HUDEP-2 (cell line): Measurements from ENCODE around the gene H1-8.

ENCODE experiments used
- DNase-seq, 76 experiments: peaks; one replicate each; lab custom pipeline; 2025; ENCODE audit not compliant: unreplicated experiment in 76 of 76; lab: John Stamatoyannopoulos, UW

Gene H1-8

GRCh38 chr3:129555153-129555550 is 12.2 kb downstream of the H1-8 start:
- DNase-seq = no peak

GRCh38 chr3:129555616-129556357 is 12.8 kb downstream of the H1-8 start:
- DNase-seq = peak in 1 of 76 experiments; percentile 9

- no peak for DNase-seq
Measured at GRCh38 chr3:129556358-129556695, 13.4 kb downstream of the H1-8 start.

- DNase-seq = no peak
Measured at GRCh38 chr3:129556890-129557547, 14.0 kb downstream of the H1-8 start.

GRCh38 chr3:129557548-129557894 is 14.5 kb downstream of the H1-8 start:
- no peak for DNase-seq

- no peak for DNase-seq
Measured at GRCh38 chr3:129558081-129558771, 15.3 kb downstream of the H1-8 start.

- DNase-seq = no peak
Measured at GRCh38 chr3:129558772-129559564, 16.0 kb downstream of the H1-8 start.

- DNase-seq = no peak
Measured at GRCh38 chr3:129559565-129560079, 16.6 kb downstream of the H1-8 start.

- DNase-seq = no peak
Measured at GRCh38 chr3:129560269-129560787, 17.4 kb downstream of the H1-8 start.

GRCh38 chr3:129560911-129561594 is 18.1 kb downstream of the H1-8 start:
- no peak for DNase-seq

GRCh38 chr3:129561619-129562248 is 18.8 kb downstream of the H1-8 start:
- DNase-seq = no peak

GRCh38 chr3:129562803-129563202 is 19.8 kb downstream of the H1-8 start:
- no peak for DNase-seq

GRCh38 chr3:129563332-129563731 is 20.4 kb downstream of the H1-8 start:
- DNase-seq = no peak

GRCh38 chr3:129563850-129564535 is 21.0 kb downstream of the H1-8 start:
- no peak for DNase-seq

GRCh38 chr3:129564981-129565644 is 22.1 kb downstream of the H1-8 start:
- DNase-seq = no peak

GRCh38 chr3:129565902-129566301 is 22.9 kb downstream of the H1-8 start:
- DNase-seq = no peak

- no peak for DNase-seq
Measured at GRCh38 chr3:129567176-129567705, 24.3 kb downstream of the H1-8 start.

- no peak for DNase-seq
Measured at GRCh38 chr3:129567939-129568338, 25.0 kb downstream of the H1-8 start.
